HG03135 (cell line): ENCODE results near the gene RNF224.
A peak's percentile ranks its signal among the peaks of the same experiment; 100 is the strongest.
"Not testable (repeated sequence)": the region's sequence is repeated elsewhere in the genome, so short reads cannot be mapped to it uniquely, and the experiment has no call there.

Experiments used
- ATAC-seq: cut with Tn5 transposase; IDR thresholded peaks from one replicate; pipeline ENCODE4 v1.9.1; 2021; ENCODE audit warnings: mild to moderate bottlenecking, moderate library complexity; ENCODE audit not compliant: unreplicated experiment

The RNF224 gene

GRCh38 chr9:137236936-137237421 lies 9.7 kb downstream of the RNF224 start:
- ATAC-seq = no peak

- no peak for ATAC-seq
Measured at GRCh38 chr9:137237759-137238726, 10.7 kb downstream of the RNF224 start.

GRCh38 chr9:137239541-137240200 lies 12.4 kb downstream of the RNF224 start:
- not testable (repeated sequence) for ATAC-seq

- ATAC-seq = peak; percentile 29
Measured at GRCh38 chr9:137240318-137240840, 13.1 kb downstream of the RNF224 start.

- peak; percentile 75 for ATAC-seq
Measured at GRCh38 chr9:137240841-137241489, 13.7 kb downstream of the RNF224 start, which contains the start of gene TUBB4B. Gene TUBB4B (plus strand): TSS chr9:137241287. CDS start chr9:137241361, 74 bp downstream.

- no peak for ATAC-seq
Measured at GRCh38 chr9:137241490-137242268, 14.4 kb downstream of the RNF224 start.

- no peak for ATAC-seq
Measured at GRCh38 chr9:137242269-137243203, 15.2 kb downstream of the RNF224 start.

- not testable (repeated sequence) for ATAC-seq
Measured at GRCh38 chr9:137243266-137243625, 15.9 kb downstream of the RNF224 start.

- ATAC-seq = no peak
Measured at GRCh38 chr9:137243626-137244485, 16.6 kb downstream of the RNF224 start.

GRCh38 chr9:137244486-137245449 lies 17.5 kb downstream of the RNF224 start:
- ATAC-seq = no peak

- ATAC-seq = no peak
Measured at GRCh38 chr9:137245450-137246421, 18.4 kb downstream of the RNF224 start.

GRCh38 chr9:137247135-137247915 lies 20.0 kb downstream of the RNF224 start:
- ATAC-seq = no peak

- ATAC-seq = no peak
Measured at GRCh38 chr9:137247916-137248175, 20.5 kb downstream of the RNF224 start.

- ATAC-seq = no peak
Measured at GRCh38 chr9:137250329-137251193, 23.3 kb downstream of the RNF224 start.

- ATAC-seq = no peak
Measured at GRCh38 chr9:137251194-137251461, 23.8 kb downstream of the RNF224 start, which contains the start of gene STPG3. Gene STPG3 (plus strand): TSS chr9:137251286. CDS start chr9:137251287, 1 bp downstream.
